Left ventricle myocardium inferior (tissue), 1 donor: ENCODE measurements around the gene ZP2. TPM values are rescaled to one million over a fixed set of nuclear protein-coding genes. Genes with fewer than 3 reads are reported as not detected.

Experiments
- DNase-seq: peaks from one replicate; pipeline ENCODE4 v3.0.0-alpha.2; 2020
- H3K27ac ChIP-seq: fragments of 200-600 bp; replicated peaks from 2 replicates; pipeline ENCODE4 v1.8.0; 2021
- H3K27me3 ChIP-seq: fragments of 200-600 bp; 2 replicates; pipeline ENCODE4 v1.8.0; 2021; ENCODE audit warnings: low read depth
- H3K36me3 ChIP-seq: fragments of 200-600 bp; 2 replicates; pipeline ENCODE4 v1.8.0; 2021
- H3K4me1 ChIP-seq: fragments of 200-600 bp; 2 replicates; pipeline ENCODE4 v1.8.0; 2021
- H3K4me3 ChIP-seq: fragments of 200-600 bp; 2 replicates; pipeline ENCODE4 v1.8.0; 2021; ENCODE audit warnings: mild to moderate bottlenecking, moderate library complexity
- H3K9me3 ChIP-seq: fragments of 200-600 bp; replicated peaks from 2 replicates; pipeline ENCODE4 v1.8.0; 2021
- CTCF ChIP-seq: fragments of 200-600 bp; IDR thresholded peaks from 2 replicates; pipeline ENCODE4 v1.8.0; 2021; ENCODE audit warnings: antibody characterized with exemption, mild to moderate bottlenecking, borderline replicate concordance
- intact Hi-C: fragments of 100-400 bp; cut with micrococcal nuclease; formaldehyde crosslinking; loops from one replicate; pipeline ENCODE4 v1.11.0; 2022
- total RNA-seq: library from RNA; stranded (reverse); fragmentation: NEBNext Ultra II Directional; extraction: Animal tissue kit (Norgen Biotek cat#: 25700); gene quantifications from one replicate; pipeline ENCODE4 v1.2.1, GENCODE V29; 2021
- donor health status: DM: no; HTN: yes; CAD: no; lungs with severe emphysema.

Gene ZP2
- total RNA-seq, 1 donor from 2014 or later: not detected

GRCh38 chr16:21224800-21225199 lies 13.4 kb upstream of the ZP2 start:
- Histone ChIP-seq H3K27ac (no peak overlapping the region), H3K4me1 (no peaks in the 10 kb centered on the region), H3K36me3 (no peaks in the 10 kb centered on the region), H3K4me3 (no peak overlapping the region), H3K9me3 (no peaks in the 10 kb centered on the region), H3K27me3 (peaks cover 17% of the 10 kb centered on the region)
- TF ChIP-seq CTCF: no peak
- intact Hi-C loops: no loop called here
- no peak for DNase-seq

- no peak for TF ChIP-seq CTCF
- Histone ChIP-seq H3K27me3 (peaks cover 24% of the 10 kb centered on the region), H3K4me3 (no peak overlapping the region), H3K9me3 (no peaks in the 10 kb centered on the region), H3K27ac (no peak overlapping the region), H3K4me1 (no peaks in the 10 kb centered on the region), H3K36me3 (no peaks in the 10 kb centered on the region)
- intact Hi-C loops: no loop called here
- DNase-seq: no peak
Measured at GRCh38 chr16:21223787-21224186, 12.4 kb upstream of the ZP2 start.

- intact Hi-C loops: no loop called here
- H3K4me1 ChIP-seq: no peaks in the 10 kb centered on the region
Measured at GRCh38 chr16:21222495-21223337, 11.3 kb upstream of the ZP2 start.

DNA sequence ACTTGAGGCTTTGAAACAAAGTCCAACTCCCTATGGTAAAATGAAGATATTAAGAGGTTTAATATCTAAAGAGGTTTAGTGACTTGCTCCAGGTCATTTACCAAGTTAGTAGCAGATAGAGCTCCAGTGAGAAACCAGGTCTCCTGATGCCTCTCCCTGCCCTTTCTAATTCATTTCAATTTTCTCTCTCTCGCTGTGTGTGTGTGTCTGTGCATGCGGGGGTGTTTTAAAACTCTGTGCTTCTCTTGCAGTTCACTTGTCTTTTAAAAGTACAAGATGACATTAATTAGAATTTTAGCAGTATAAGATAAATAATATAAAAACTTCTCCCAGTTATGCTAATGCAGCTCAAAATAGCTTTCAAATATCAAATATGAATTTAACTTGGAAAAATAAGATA lies 8.2 kb upstream of the ZP2 start:
- no peak for TF ChIP-seq CTCF
- intact Hi-C loops: no loop called here
- H3K27me3 ChIP-seq: peaks cover 44% of the 10 kb centered on the region
- no peaks in the 10 kb centered on the region for H3K4me1 ChIP-seq
- DNase-seq: no peak
- H3K4me3 ChIP-seq: no peak overlapping the region
- no peaks in the 10 kb centered on the region for H3K36me3 ChIP-seq
- H3K9me3 ChIP-seq: no peaks in the 10 kb centered on the region
- no peak overlapping the region for H3K27ac ChIP-seq

More at GRCh38 chr16:21222495-21223337, 11.3 kb upstream of the ZP2 start:
- Histone ChIP-seq H3K9me3 (no peaks in the 10 kb centered on the region), H3K27me3 (peaks cover 33% of the 10 kb centered on the region), H3K4me3 (no peak overlapping the region), H3K27ac (no peak overlapping the region), H3K36me3 (no peaks in the 10 kb centered on the region)
- DNase-seq: no peak
- TF ChIP-seq CTCF: no peak

DNA sequence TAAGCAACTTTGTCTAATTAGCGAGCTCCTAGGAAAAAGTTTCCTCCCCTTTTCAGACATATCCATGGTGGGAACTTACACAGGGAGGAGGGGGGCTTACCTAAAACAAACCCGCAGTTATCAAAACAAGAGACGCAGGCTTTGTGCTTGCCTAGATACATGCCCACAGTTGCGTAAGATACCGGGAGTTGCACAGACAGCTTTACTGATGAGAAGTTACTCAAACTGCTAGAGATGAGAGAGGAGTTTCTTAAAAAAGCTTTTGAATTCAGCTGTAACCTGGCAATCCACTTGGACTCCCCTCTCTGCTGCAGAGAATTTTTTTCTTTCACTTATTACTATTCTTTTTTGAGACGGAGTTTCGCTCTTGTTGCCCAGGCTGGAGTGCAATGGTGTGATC lies 6.8 kb upstream of the ZP2 start:
- H3K9me3 ChIP-seq: no peaks in the 10 kb centered on the region
- no peaks in the 10 kb centered on the region for H3K4me1 ChIP-seq
- no peak overlapping the region for H3K27ac ChIP-seq
- no peak for TF ChIP-seq CTCF
- DNase-seq: no peak
- no peak overlapping the region for H3K4me3 ChIP-seq
- no peaks in the 10 kb centered on the region for H3K36me3 ChIP-seq
- peaks cover 38% of the 10 kb centered on the region for H3K27me3 ChIP-seq
- intact Hi-C loops: no loop called here
